Cardiac muscle cell (in vitro differentiated cells and primary cell): ENCODE measurements around the gene LRRN1. TPM values are rescaled to one million over a fixed set of nuclear protein-coding genes. Genes with fewer than 3 reads are reported as not detected.
"Not testable (repeated sequence)": the region's sequence is repeated elsewhere in the genome, so short reads cannot be mapped to it uniquely, and the experiment has no call there.

Source experiments
- DNase-seq, 2 donors: peaks; one replicate each; pipeline versions ENCODE4 v3.0.0 to v3.0.0-alpha.2; 2010 to 2017; ENCODE audit warnings: low read depth in 1 of 2, low spot score in 1 of 2
- H3K27ac ChIP-seq: fragments of 200-600 bp; sonication (generic); 2 replicates; pipeline ENCODE4 v1.5.1; 2016
- H3K27me3 ChIP-seq: fragments of 200-600 bp; sonication (generic); 2 replicates; pipeline ENCODE4 v1.6.0; 2016; ENCODE audit warnings: control low read depth
- H3K36me3 ChIP-seq: fragments of 200-600 bp; sonication (generic); 2 replicates; pipeline ENCODE4 v1.5.1; 2016; ENCODE audit warnings: control low read depth
- H3K4me1 ChIP-seq: fragments of 200-600 bp; sonication (generic); 2 replicates; pipeline ENCODE4 v1.8.1; 2017; ENCODE audit warnings: low read depth, mild to moderate bottlenecking, mixed run types
- H3K4me3 ChIP-seq: fragments of 200-600 bp; sonication (generic); 2 replicates; pipeline ENCODE4 v1.5.1; 2016; ENCODE audit warnings: mild to moderate bottlenecking
- H3K9me3 ChIP-seq: fragments of 200-600 bp; sonication (generic); 2 replicates; pipeline ENCODE4 v1.5.1; 2017; ENCODE audit warnings: low read depth, mild to moderate bottlenecking, control low read depth
- polyA plus RNA-seq: library from polyadenylated mRNA; unstranded; fragments of >200 nt; fragmentation: Nextera tagmentation; extraction: Ambion mirVana; gene quantifications from 2 replicates; pipeline ENCODE4 v1.2.1, GENCODE V29; 2016
- total RNA-seq: library from RNA; depleted of rRNA; stranded (reverse); fragments of >200 nt; gene quantifications from 2 replicates; pipeline ENCODE4 v1.2.3, GENCODE V29; 2016
- TF ChIP-seq, protein P1 (sequence below): IDR thresholded peaks from 2 replicates; pipeline ENCODE4 v1.5.1; 2012; ENCODE audit warnings: low read depth, mild to moderate bottlenecking, low read length

The LRRN1 gene
- total and polyA plus RNA-seq, 2 experiments from 2014 or later: 2.0 to 3.0 TPM

DNA sequence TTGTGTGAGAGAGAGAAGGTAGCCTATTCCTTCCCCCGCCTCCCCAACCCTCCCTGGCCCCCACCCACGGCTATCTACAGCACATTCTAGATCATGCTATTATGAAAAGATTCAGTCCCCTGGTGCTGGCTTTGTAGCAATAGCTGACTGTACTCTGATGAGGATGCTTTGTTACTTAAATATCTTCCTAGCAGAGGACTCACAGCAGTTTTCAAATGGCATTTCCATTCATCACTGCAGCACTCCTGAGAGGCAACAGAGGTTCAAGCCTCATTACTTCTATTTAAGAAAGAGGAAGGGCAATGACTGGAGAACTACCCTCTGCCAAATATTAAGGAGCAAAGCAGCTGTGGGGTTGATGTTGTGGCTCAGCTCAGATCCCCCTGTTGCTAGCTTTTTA lies 61.0 kb downstream of the LRRN1 start:
- Histone ChIP-seq H3K27me3 (no peaks in the 10 kb centered on the region), H3K9me3 (no peaks in the 10 kb centered on the region), H3K4me1 (no peaks in the 10 kb centered on the region), H3K4me3 (no peak overlapping the region), H3K36me3 (no peaks in the 10 kb centered on the region), H3K27ac (no peak overlapping the region)
- TF ChIP-seq, protein P1, sequence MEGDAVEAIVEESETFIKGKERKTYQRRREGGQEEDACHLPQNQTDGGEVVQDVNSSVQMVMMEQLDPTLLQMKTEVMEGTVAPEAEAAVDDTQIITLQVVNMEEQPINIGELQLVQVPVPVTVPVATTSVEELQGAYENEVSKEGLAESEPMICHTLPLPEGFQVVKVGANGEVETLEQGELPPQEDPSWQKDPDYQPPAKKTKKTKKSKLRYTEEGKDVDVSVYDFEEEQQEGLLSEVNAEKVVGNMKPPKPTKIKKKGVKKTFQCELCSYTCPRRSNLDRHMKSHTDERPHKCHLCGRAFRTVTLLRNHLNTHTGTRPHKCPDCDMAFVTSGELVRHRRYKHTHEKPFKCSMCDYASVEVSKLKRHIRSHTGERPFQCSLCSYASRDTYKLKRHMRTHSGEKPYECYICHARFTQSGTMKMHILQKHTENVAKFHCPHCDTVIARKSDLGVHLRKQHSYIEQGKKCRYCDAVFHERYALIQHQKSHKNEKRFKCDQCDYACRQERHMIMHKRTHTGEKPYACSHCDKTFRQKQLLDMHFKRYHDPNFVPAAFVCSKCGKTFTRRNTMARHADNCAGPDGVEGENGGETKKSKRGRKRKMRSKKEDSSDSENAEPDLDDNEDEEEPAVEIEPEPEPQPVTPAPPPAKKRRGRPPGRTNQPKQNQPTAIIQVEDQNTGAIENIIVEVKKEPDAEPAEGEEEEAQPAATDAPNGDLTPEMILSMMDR: no peak
- DNase-seq: no peak

DNA sequence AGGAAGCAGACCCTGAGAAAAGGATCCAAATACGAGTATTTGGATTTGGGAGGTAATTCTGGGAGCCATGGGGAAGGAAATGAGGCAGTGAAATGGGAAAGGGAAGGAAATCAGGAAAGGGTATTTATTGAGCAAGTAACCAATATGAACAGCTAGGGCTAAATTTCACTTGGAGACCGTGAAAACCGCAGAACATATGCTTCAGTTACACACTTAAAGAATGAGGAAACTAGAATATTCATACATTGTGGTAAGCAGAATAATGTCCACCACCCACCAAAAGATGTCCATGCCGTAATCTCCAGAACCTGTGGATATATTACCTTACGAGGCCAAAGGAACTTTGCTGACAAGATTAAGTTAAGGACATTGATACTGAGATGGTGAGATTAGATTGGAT lies 63.3 kb downstream of the LRRN1 start:
- DNase-seq: no peak
- TF ChIP-seq, protein P1: no peak
- no peak overlapping the region for H3K27ac ChIP-seq
- no peaks in the 10 kb centered on the region for H3K27me3 ChIP-seq
- H3K4me3 ChIP-seq: no peak overlapping the region
- H3K9me3 ChIP-seq: no peaks in the 10 kb centered on the region
- H3K4me1 ChIP-seq: no peaks in the 10 kb centered on the region
- H3K36me3 ChIP-seq: no peaks in the 10 kb centered on the region

DNA sequence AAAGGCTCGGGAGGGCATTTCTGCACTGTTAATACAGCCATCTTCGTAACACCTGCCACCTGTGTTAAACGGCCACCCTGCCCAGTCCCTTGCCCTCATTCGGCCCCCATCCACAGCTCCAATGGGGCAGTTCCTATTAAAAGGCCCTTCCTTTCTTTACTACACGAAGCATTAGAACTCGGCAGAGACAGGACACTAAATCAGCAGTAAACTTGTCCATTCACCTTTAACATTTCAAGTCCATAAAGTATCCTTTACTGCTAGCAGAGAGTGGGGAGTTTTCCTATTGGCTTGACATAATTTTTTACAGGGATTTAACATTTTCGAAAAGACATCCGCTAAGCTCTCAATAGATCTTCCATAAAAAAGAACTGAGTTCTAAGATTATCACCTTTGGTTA lies 76.3 kb downstream of the LRRN1 start:
- TF ChIP-seq, protein P1: no peak
- H3K4me1 ChIP-seq: no peaks in the 10 kb centered on the region
- no peak overlapping the region for H3K27ac ChIP-seq
- no peak for DNase-seq
- H3K9me3 ChIP-seq: no peaks in the 10 kb centered on the region
- H3K27me3 ChIP-seq: no peaks in the 10 kb centered on the region
- H3K4me3 ChIP-seq: no peak overlapping the region
- no peaks in the 10 kb centered on the region for H3K36me3 ChIP-seq

DNA sequence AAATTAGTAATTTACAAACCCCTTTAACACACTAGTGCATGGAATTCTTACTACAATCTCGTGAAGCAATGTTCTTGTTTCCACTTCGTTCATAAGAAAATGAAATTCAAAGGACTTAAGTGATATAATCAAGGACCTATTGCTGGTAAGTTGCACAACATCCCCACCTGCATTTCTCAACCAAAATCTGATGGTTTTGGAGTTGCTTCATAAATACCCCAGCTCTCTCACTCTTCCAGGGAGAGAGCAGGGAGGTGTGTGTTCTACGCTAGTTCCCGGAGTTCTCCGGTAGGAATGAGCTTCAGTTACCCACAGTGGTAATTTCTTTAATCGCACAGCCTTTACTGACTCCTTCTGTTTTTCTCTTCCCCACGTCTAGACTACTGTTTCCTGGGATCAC lies 81.8 kb downstream of the LRRN1 start:
- Histone ChIP-seq H3K27me3 (no peaks in the 10 kb centered on the region), H3K4me3 (no peak overlapping the region), H3K4me1 (no peaks in the 10 kb centered on the region), H3K9me3 (no peaks in the 10 kb centered on the region), H3K36me3 (no peaks in the 10 kb centered on the region), H3K27ac (no peak overlapping the region)
- no peak for DNase-seq
- TF ChIP-seq, protein P1: no peak

DNA sequence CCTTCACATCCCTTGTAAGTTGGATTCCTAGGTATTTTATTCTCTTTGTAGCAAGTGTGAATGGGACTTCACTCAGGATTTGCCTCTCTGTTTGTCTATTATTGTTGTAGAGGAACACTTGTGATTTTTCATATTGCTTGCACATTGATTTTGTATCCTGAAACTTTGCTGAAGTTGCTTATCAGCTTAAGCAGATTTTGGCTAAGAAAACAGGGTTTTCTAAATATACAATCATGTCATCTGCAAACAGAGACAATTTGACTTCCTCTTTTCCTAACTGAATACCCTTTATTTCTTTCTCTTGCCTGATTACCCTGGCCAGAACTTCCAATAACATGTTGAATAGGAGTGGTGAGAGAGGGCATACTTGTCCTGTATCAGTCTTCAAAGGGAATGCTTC lies 88.1 kb downstream of the LRRN1 start:
- H3K27me3 ChIP-seq, H3K36me3 ChIP-seq, H3K27ac ChIP-seq, H3K9me3 ChIP-seq, DNase-seq, H3K4me1 ChIP-seq, H3K4me3 ChIP-seq: not testable (repeated sequence)

DNA sequence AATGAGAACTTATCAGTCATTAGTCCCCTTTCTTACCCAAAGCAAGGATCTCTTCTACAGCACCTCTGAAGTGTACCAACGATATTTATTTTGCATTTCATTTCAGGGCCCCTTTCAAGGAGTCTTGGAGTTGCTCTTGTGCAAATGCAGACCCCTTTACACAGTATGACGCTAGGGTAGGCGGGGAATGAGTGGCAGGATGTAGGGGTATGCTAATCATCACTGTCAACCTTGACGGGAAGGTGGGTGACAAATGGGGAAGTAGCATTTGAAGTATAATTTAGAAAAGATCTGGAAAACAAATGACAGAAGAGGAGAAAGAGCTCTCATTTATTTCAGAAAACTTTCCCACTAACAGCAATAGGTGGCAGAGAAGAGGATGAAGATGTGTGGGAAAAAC lies 94.4 kb downstream of the LRRN1 start:
- no peaks in the 10 kb centered on the region for H3K27me3 ChIP-seq
- H3K36me3 ChIP-seq: no peaks in the 10 kb centered on the region
- H3K4me3 ChIP-seq: no peak overlapping the region
- no peak overlapping the region for H3K27ac ChIP-seq
- H3K9me3 ChIP-seq: no peaks in the 10 kb centered on the region
- DNase-seq: no peak
- TF ChIP-seq, protein P1: no peak
- H3K4me1 ChIP-seq: no peaks in the 10 kb centered on the region
